GM21390 (cell line): Measurements from ENCODE around the gene COL2A1.

Experiments used
- ATAC-seq: cut with Tn5 transposase; IDR thresholded peaks from one replicate; pipeline ENCODE4 v1.9.1; 2021; ENCODE audit not compliant: unreplicated experiment

Gene COL2A1

GRCh38 chr12:48004053-48004941, at the start of gene COL2A1:
Gene COL2A1, minus strand, starts transcription at chr12:48004476. Its CDS starts 155 bp downstream, at chr12:48004321.
- no peak for ATAC-seq

- no peak for ATAC-seq
Observed at GRCh38 chr12:48053883-48054282, 49.6 kb upstream of the COL2A1 start.

GRCh38 chr12:48053122-48053521, 48.8 kb upstream of the COL2A1 start:
- no peak for ATAC-seq

DNA sequence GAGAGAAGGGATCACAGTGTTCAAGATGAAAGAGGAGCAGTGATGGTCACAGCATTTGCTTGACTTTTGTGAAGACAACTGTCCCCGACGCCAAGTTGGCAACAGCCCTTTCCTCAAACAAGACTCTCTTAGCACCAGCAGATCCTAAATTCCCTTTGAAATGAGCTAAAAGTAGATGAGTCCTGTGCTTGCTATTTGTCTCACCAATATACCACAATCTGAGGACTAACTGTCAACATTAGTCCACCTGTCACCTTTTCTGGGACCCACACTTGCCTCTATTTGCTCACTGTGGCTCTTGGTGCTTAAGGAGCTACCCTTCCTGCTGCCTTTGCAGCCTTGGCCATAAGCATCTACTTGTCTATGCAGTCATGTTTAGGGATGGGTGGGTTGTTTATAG, 47.4 kb upstream of the COL2A1 start:
- no peak for ATAC-seq

DNA sequence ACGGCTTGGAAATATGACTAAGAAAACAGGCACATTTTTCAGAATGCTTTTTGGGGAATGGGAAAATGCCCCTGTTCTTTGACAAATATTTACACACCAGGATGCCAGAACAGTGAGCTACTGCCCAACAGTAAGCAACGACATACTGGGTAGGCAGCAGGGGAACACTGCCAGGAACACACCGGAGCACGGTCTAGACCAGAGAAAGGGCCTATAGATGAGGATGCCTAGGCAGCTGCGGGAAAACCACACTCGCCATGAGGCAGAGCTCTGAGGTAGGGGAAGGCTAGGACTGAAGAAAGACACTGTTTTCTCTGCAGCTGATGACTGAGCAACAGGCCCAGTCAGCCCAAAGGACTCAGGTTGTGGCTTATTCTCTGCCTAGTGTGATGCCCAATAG, 45.9 kb upstream of the COL2A1 start:
- no peak for ATAC-seq

GRCh38 chr12:48045965-48046518, 41.8 kb upstream of the COL2A1 start:
- ATAC-seq = no peak

- ATAC-seq = no peak
Observed at GRCh38 chr12:48045061-48045846, 41.0 kb upstream of the COL2A1 start.

DNA sequence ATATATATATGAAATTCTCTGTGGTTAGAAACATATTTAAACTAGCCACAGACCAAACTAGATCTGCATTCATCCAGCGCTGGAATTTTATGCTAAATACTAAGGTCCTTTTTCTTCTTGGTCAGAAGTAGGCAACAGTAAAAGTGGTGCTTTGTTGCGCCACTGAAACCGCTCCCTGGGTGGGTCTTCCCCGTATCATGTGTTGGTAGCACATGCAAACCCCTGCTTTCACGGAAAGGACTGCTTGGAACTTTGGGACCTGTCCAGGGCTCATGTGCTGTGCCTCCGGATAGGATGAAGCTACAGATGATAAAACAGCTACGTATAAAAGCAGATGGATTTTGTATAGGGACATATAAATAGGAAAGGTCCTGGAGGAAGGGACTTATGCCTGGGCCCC, 40.1 kb upstream of the COL2A1 start:
- ATAC-seq = no peak

GRCh38 chr12:48043771-48044170, 39.5 kb upstream of the COL2A1 start:
- no peak for ATAC-seq

DNA sequence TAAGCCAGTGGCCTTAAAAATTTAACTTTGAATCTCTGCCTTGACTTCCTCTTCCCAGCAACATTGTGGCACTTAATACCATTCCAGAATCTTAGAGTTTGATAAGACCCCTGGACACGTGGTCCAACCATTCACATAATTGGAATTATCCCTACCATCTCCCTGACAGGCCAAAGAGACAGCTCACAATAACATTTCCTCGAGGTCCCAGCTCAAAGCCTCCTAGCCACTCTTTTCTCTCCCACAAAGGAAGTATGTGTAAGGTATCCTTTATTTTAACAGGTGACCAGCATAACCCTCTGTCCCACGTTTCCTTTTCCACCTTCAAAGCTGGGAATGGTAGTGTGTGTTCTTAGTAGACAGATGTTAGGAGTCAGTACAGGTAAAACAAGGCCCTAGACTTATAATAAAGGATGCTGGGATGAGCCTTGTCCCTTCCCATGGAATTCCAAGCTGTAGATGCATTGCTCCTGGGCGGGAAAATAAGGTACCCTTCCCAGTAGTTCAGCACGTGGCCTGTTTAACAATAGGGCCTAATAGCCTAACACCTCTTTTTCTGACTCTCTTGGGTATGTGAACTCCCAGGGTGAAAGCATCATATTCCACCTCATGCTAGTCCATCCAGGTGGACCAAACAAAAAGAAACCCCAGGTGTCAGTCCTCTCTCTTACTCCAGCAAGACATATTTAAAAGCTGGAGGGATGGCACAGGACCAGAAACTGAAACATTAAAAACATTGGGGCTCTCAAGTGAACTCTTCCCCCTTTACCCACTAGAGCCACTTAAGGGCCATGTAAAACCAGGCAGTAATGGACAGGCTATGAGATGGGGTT, 37.5 kb upstream of the COL2A1 start:
- ATAC-seq = no peak

DNA sequence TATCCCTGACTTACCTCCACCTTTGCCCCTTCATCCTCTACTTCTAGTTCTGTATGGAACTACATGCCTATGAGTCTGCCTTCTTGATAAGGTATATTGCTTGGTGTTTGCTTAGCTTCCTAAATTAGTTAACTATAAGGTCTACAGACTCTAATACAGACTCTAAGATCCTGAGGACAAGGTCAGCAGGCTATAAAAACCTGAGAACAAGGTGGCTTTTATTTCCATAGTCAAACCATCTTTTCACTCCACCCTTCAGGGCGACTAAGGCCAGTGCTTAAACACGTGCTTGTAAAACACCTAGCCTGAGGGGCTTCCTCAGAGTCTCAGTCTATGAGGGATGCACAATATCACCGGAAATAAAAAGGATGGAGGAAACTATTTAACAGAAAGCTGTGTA, 36.1 kb upstream of the COL2A1 start:
- no peak for ATAC-seq

DNA sequence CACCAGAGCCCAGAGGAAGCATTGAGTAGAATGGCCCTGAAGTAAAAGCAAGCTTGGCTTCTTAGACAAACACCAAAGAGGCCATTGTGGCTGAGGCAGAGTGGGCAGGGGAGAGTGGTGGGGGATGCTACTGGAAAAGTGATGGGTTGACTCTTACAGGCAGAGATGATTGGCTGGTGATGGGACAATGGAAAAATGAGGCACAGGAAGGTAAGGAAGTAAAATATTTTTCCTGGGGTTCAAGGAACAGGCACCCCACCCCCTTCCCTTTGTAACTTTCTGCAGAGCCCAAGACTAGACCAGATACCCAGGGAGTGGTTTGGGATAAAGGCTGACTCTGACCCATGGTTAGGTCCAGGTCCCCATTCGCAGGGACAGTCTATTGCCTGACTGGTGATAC, 34.9 kb upstream of the COL2A1 start:
- ATAC-seq = no peak

- no peak for ATAC-seq
Observed at GRCh38 chr12:48038085-48038484, 33.8 kb upstream of the COL2A1 start.

- ATAC-seq = no peak
Observed at GRCh38 chr12:48037267-48037915, 33.1 kb upstream of the COL2A1 start.

DNA sequence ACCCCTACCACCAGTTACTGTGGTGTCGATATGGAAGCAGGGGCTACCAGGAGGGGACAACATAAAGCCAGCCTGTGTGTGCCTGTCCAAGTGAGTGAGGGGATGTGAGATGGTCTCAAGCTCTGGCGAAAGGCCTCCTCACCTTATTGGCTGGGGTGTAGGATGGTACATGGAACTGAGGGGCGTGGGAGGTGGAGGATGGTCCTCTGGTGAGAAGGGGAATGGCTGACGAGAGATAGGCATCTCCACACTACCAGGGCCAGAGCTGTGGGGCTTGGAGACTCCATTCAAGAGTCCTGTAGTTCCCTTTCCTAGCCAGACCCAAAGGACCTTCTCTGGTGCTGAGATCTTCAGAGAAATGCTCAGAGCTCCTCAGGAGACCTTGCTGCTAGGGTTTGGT, 32.5 kb upstream of the COL2A1 start:
- no peak for ATAC-seq

GRCh38 chr12:48034835-48035805, 30.8 kb upstream of the COL2A1 start:
- ATAC-seq = no peak

DNA sequence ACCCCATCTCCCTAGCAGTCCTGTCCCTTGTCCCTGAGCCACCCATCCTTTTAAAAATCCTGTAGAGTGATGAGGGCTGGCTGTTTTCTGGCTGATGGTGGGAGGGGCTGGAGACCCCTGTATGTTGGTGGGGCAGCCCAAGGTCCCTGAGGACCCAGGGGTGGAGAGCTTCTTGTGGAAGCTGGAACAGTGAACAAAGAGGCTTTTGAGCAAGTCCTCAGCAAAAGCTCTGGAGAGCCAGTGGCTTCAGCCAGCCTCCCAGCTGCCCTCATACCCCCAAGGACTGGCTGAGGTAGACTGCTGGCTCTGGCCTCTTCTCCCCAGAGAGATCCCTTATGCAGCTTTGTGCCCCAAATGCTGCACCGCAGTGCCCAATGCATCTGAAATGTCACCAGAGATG, 29.2 kb upstream of the COL2A1 start:
- no peak for ATAC-seq

DNA sequence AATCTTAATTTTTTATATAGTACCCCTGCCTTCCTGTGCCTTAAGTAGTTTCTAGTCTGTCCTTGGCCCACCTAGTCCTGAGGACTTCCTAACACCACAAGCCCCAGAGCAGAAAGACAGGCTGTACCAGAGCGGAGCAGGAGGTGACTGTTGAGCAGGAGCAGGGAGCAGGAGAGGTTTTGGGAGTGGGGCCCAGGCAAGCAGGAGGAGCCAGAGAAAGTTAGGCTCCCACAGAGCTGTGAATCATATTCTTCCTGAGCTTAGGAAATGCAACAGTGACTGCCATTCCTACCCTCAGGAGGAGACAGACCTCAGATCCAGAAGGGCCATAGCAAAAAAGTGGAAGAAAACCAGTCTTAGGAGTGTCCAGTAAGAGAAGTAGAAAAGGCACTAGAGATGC, 28.3 kb upstream of the COL2A1 start:
- ATAC-seq = no peak
